Neutrophil (primary cell): ENCODE data around the gene SMIM13.

Experiments
- H3K27ac ChIP-seq: fragments of 200-600 bp; sonication (generic); 2 replicates; pipeline ENCODE4 v1.5.1; 2016; ENCODE audit warnings: mild to moderate bottlenecking, moderate library complexity
- H3K27me3 ChIP-seq: fragments of 200-600 bp; sonication (generic); 2 replicates; pipeline ENCODE4 v1.6.0; 2016; ENCODE audit warnings: mild to moderate bottlenecking
- H3K36me3 ChIP-seq: fragments of 200-600 bp; sonication (generic); 2 replicates; pipeline ENCODE4 v1.5.1; 2017
- H3K4me1 ChIP-seq, 2 experiments: fragments of 200-600 bp in 1 of 2; sonication (generic) in 1 of 2; 1 replicate in 1 of 2; 2 replicates in 1 of 2; pipeline versions ENCODE4 v1.5.1 to v1.6.1; 2013 to 2016; ENCODE audit warnings: low read depth in 1 of 2, low read length in 1 of 2, mild to moderate bottlenecking in 1 of 2, moderate library complexity in 1 of 2; ENCODE audit not compliant: control insufficient read depth in 1 of 2, insufficient read depth in 1 of 2
- H3K4me3 ChIP-seq, 2 experiments: fragments of 200-600 bp in 1 of 2; sonication (generic) in 1 of 2; 1 replicate in 1 of 2; 2 replicates in 1 of 2; pipeline ENCODE4 v1.5.1; 2013 to 2016; ENCODE audit warnings: low read depth in 1 of 2, low read length in 1 of 2, mild to moderate bottlenecking in 1 of 2, moderate library complexity in 1 of 2
- H3K9me3 ChIP-seq: fragments of 200-600 bp; sonication (generic); 2 replicates; pipeline ENCODE4 v1.5.1; 2016
- CTCF ChIP-seq: fragments of 200-600 bp; sonication (generic); IDR thresholded peaks from 2 replicates; pipeline ENCODE4 v1.5.1; 2016; ENCODE audit warnings: antibody characterized with exemption

SMIM13 gene

DNA sequence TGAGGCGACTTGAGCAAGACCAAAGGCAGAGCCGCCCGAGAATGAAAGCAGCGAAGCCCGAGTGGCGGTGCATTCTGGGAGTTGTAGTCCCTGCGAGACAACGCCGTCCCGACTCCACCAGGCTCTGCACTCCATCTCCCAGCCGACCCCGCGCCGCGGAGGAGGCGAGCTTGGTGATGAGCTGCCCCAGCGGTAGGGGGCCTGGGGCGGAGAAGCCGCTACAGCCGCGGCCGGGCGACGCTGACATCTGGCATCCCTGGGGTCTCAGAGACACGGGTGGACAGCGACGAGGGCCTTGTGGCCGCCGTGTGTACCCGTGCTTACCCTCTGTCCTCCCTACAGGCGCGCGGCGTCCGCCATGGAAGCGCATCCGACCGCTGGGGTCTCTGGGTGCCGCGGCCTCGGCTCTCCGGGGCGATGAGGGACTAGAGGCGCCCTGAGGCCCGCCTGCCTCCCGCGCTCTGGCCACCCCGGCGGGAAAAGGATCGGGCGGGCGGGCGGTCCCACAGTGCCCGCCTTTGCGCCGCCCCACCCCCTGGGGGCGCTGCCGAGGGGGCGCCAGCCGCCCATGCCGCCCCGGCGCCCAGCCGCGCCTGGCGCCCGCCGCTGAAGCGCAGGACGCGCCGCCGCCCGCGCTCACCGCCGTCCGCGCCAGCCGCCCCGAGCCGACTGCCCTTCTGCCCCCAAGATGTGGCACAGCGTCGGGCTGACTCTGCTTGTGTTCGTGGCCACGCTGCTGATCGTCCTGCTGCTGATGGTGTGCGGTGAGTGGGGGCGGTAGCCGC is at the start of gene SMIM13:
TSS of gene SMIM13 (plus strand) at position 209 of the 785 bp plus-strand sequence. CDS start at position 689, 480 bp downstream.
- Histone ChIP-seq H3K4me1 (peaks cover 14 to 18% of the 10 kb centered on the region in 2 experiments), H3K27me3 (no peaks in the 10 kb centered on the region), H3K9me3 (no peaks in the 10 kb centered on the region), H3K4me3 (peak within 1 kb of the TSS; percentile 85 to 100), H3K36me3 (no peaks in the 10 kb centered on the region), H3K27ac (peak within 1 kb of the TSS; percentile 84)
- TF ChIP-seq CTCF: peak; percentile 75

DNA sequence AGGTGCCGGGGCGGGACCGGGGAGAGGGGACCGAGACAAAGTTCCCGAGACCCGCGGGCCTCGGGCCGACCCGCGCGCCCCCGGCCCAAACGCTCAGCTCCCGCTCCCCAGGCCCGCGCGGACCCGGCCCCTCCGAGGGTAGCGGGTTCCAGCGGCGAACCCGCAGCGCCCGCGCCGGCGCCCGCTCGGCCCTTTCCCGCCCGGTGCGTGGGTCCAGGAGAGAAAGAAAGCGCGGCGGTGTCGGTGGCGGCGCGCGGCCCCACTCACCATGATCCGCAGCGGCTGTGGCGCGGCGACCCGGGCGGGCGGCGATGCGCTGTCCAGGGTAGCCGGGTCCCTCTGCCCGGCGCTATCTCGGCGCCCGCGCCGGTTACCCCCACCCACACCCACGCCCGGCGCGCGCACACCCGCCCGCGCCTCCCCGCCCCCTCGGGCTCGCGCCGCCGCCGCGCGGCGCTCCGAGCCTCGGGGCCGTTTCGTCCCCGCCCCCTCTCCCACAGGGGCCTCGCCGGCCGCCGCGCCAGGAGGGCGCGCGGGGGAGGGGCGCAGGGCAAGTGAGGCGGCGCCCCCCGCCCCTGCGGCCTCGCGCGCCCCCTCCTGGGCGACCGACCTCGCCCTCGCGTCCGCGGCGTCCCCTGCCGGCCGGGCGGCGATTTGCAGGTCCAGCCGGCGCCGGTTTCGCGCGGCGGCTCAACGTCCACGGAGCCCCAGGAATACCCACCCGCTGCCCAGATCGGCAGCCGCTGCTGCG is 49.5 kb upstream of the SMIM13 start, which contains the start of gene ELOVL2:
TSS of gene ELOVL2 (minus strand) at position 345 of the 751 bp plus-strand sequence. CDS start at position 270, 75 bp downstream.
- H3K27me3 ChIP-seq: peaks cover 100% of the 10 kb centered on the region
- peak; percentile 12 for TF ChIP-seq CTCF
- no peak within 1 kb of the TSS for H3K27ac ChIP-seq
- peaks cover 4 to 12% of the 10 kb centered on the region in 2 experiments for H3K4me1 ChIP-seq
- no peaks in the 10 kb centered on the region for H3K36me3 ChIP-seq
- no peaks in the 10 kb centered on the region for H3K9me3 ChIP-seq
- H3K4me3 ChIP-seq: peak within 1 kb of the TSS; percentile 23 to 43

- Histone ChIP-seq H3K4me1 (peaks cover 4 to 12% of the 10 kb centered on the region in 2 experiments), H3K27me3 (peaks cover 100% of the 10 kb centered on the region), H3K36me3 (no peaks in the 10 kb centered on the region), H3K27ac (no peak overlapping the region), H3K4me3 (peak overlapping the region in 1 of 2 experiments; percentile 43), H3K9me3 (no peaks in the 10 kb centered on the region)
- no peak for TF ChIP-seq CTCF
Observed at GRCh38 chr6:11044712-11045167, 48.9 kb upstream of the SMIM13 start.

- no peaks in the 10 kb centered on the region for H3K4me1 ChIP-seq
- peaks cover 78% of the 10 kb centered on the region for H3K27me3 ChIP-seq
- H3K36me3 ChIP-seq: no peaks in the 10 kb centered on the region
- no peak overlapping the region for H3K4me3 ChIP-seq
- no peaks in the 10 kb centered on the region for H3K9me3 ChIP-seq
- no peak overlapping the region for H3K27ac ChIP-seq
- TF ChIP-seq CTCF: no peak
Observed at GRCh38 chr6:11050731-11051130, 42.9 kb upstream of the SMIM13 start.

- no peaks in the 10 kb centered on the region for H3K4me1 ChIP-seq
- no peak for TF ChIP-seq CTCF
- no peak overlapping the region for H3K27ac ChIP-seq
- no peak overlapping the region for H3K4me3 ChIP-seq
- no peaks in the 10 kb centered on the region for H3K9me3 ChIP-seq
- H3K27me3 ChIP-seq: peaks cover 56% of the 10 kb centered on the region
- no peaks in the 10 kb centered on the region for H3K36me3 ChIP-seq
Observed at GRCh38 chr6:11053307-11053706, 40.3 kb upstream of the SMIM13 start.
